ENCODE results near the gene MTMR8.

Gene MTMR8

GRCh38 chrX:64313624-64314023 lies 81.6 kb downstream of the MTMR8 start:
- no peak for DNase-seq (ENCODE audit: low read depth in 2 of 2)

- DNase-seq (ENCODE audit: low read depth in 2 of 2), result no peak
These were observed 88.5 kb downstream of the MTMR8 start for GRCh38 chrX:64306712-64307111.

GRCh38 chrX:64291123-64291522 lies 104.1 kb downstream of the MTMR8 start:
- no peak for DNase-seq (ENCODE audit: low read depth in 2 of 2)

GRCh38 chrX:64265265-64265664 lies 130.0 kb downstream of the MTMR8 start:
- no peak for DNase-seq (ENCODE audit: low read depth in 2 of 2)

GRCh38 chrX:64230123-64230970 lies 164.9 kb downstream of the MTMR8 start, which contains the start of gene ASB12:
ASB12 (minus strand) TSS chrX:64230607; CDS start chrX:64225650, 4,957 bp downstream.
- no peak for DNase-seq (ENCODE audit: low read depth in 2 of 2)

- DNase-seq (ENCODE audit: low read depth in 2 of 2), result no peak
These were observed 166.1 kb downstream of the MTMR8 start for GRCh38 chrX:64229154-64229553.
